Measurements from ENCODE around the gene IFNL2.

Gene IFNL2

GRCh38 chr19:39275578-39275977 lies 7.4 kb downstream of the IFNL2 start:
- H3K36me3 ChIP-seq (ENCODE audit: insufficient read depth, low read length) = no peaks in the 10 kb centered on the region
- no peak for DNase-seq (ENCODE audit: low read depth, low spot score)
- TF ChIP-seq POLR2AphosphoS5 (IDR thresholded peaks at IDR 0.05; ENCODE audit: borderline replicate concordance, low read depth, low read length) = no peak
- TF ChIP-seq FOXP2 (optimal IDR thresholded peaks at IDR 0.05; ENCODE audit: control extremely low read depth, extremely low read length, insufficient read depth) = no peak
- no peak for TF ChIP-seq EZH2 (IDR thresholded peaks at IDR 0.05)

GRCh38 chr19:39276740-39277139 lies 8.5 kb downstream of the IFNL2 start:
- DNase-seq (ENCODE audit: low read depth, low spot score) = no peak
- TF ChIP-seq POLR2AphosphoS5 (IDR thresholded peaks at IDR 0.05; ENCODE audit: borderline replicate concordance, low read depth, low read length) = no peak
- no peak for TF ChIP-seq FOXP2 (optimal IDR thresholded peaks at IDR 0.05; ENCODE audit: control extremely low read depth, extremely low read length, insufficient read depth)
- no peak for TF ChIP-seq EZH2 (IDR thresholded peaks at IDR 0.05)
- Histone ChIP-seq H3K36me3 (ENCODE audit: insufficient read depth, low read length) (no peaks in the 10 kb centered on the region), H3K9me3 (ENCODE audit: low read depth, low read length) (no peaks in the 10 kb centered on the region), H3K9ac (ENCODE audit: insufficient read length) (no peak overlapping the region), H3K4me3 (no peak overlapping the region), H3K27ac (no peak overlapping the region)

More at GRCh38 chr19:39275578-39275977, 7.4 kb downstream of the IFNL2 start:
- no peaks in the 10 kb centered on the region for H3K9me3 ChIP-seq (ENCODE audit: low read depth, low read length)
- no peak overlapping the region for H3K27ac ChIP-seq
- no peak overlapping the region for H3K4me3 ChIP-seq
- H3K9ac ChIP-seq (ENCODE audit: insufficient read length) = no peak overlapping the region

- DNase-seq (ENCODE audit: low read depth, low spot score) = no peak
- no peak for TF ChIP-seq POLR2AphosphoS5 (IDR thresholded peaks at IDR 0.05; ENCODE audit: borderline replicate concordance, low read depth, low read length)
Observed at GRCh38 chr19:39277598-39277997, 9.4 kb downstream of the IFNL2 start.

GRCh38 chr19:39282021-39282420 lies 13.8 kb downstream of the IFNL2 start:
- Histone ChIP-seq H3K4me3 (no peak overlapping the region), H3K36me3 (ENCODE audit: insufficient read depth, low read length) (no peaks in the 10 kb centered on the region), H3K27ac (no peak overlapping the region), H3K9me3 (ENCODE audit: low read depth, low read length) (no peaks in the 10 kb centered on the region), H3K9ac (ENCODE audit: insufficient read length) (no peak overlapping the region)
- TF ChIP-seq EZH2 (IDR thresholded peaks at IDR 0.05) (no peak), POLR2AphosphoS5 (IDR thresholded peaks at IDR 0.05; ENCODE audit: borderline replicate concordance, low read depth, low read length) (no peak)
- no peak for DNase-seq (ENCODE audit: low read depth, low spot score)

More at GRCh38 chr19:39277598-39277997, 9.4 kb downstream of the IFNL2 start:
- no peak overlapping the region for H3K9ac ChIP-seq (ENCODE audit: insufficient read length)
- H3K36me3 ChIP-seq (ENCODE audit: insufficient read depth, low read length) = no peaks in the 10 kb centered on the region
- no peak overlapping the region for H3K4me3 ChIP-seq
- H3K9me3 ChIP-seq (ENCODE audit: low read depth, low read length) = no peaks in the 10 kb centered on the region
- no peak overlapping the region for H3K27ac ChIP-seq

- no peak for TF ChIP-seq FOXP2 (optimal IDR thresholded peaks at IDR 0.05; ENCODE audit: control extremely low read depth, extremely low read length, insufficient read depth)
- TF ChIP-seq POLR2AphosphoS5 (IDR thresholded peaks at IDR 0.05; ENCODE audit: borderline replicate concordance, low read depth, low read length) = no peak
- no peak for TF ChIP-seq EZH2 (IDR thresholded peaks at IDR 0.05)
- Histone ChIP-seq H3K9ac (ENCODE audit: insufficient read length) (no peak overlapping the region), H3K4me3 (no peak overlapping the region), H3K27ac (no peak overlapping the region), H3K9me3 (ENCODE audit: low read depth, low read length) (no peaks in the 10 kb centered on the region), H3K36me3 (ENCODE audit: insufficient read depth, low read length) (no peaks in the 10 kb centered on the region)
- DNase-seq (ENCODE audit: low read depth, low spot score) = no peak
Observed at GRCh38 chr19:39284032-39284431, 15.8 kb downstream of the IFNL2 start.

GRCh38 chr19:39293394-39293793 lies 25.2 kb downstream of the IFNL2 start:
- H3K9me3 ChIP-seq (ENCODE audit: low read depth, low read length) = no peaks in the 10 kb centered on the region
- no peak overlapping the region for H3K9ac ChIP-seq (ENCODE audit: insufficient read length)
- H3K36me3 ChIP-seq (ENCODE audit: insufficient read depth, low read length) = no peaks in the 10 kb centered on the region
- no peak overlapping the region for H3K27ac ChIP-seq
- no peak for DNase-seq (ENCODE audit: low read depth, low spot score)
- H3K4me3 ChIP-seq = no peak overlapping the region
- no peak for TF ChIP-seq POLR2AphosphoS5 (IDR thresholded peaks at IDR 0.05; ENCODE audit: borderline replicate concordance, low read depth, low read length)
- TF ChIP-seq EZH2 (IDR thresholded peaks at IDR 0.05) = no peak
- no peak for TF ChIP-seq FOXP2 (optimal IDR thresholded peaks at IDR 0.05; ENCODE audit: control extremely low read depth, extremely low read length, insufficient read depth)

- DNase-seq (ENCODE audit: low read depth, low spot score) = no peak
- TF ChIP-seq FOXP2 (optimal IDR thresholded peaks at IDR 0.05; ENCODE audit: control extremely low read depth, extremely low read length, insufficient read depth) (no peak), EZH2 (IDR thresholded peaks at IDR 0.05) (no peak), POLR2AphosphoS5 (IDR thresholded peaks at IDR 0.05; ENCODE audit: borderline replicate concordance, low read depth, low read length) (no peak)
- Histone ChIP-seq H3K9ac (ENCODE audit: insufficient read length) (no peak within 1 kb of the TSS), H3K9me3 (ENCODE audit: low read depth, low read length) (no peaks in the 10 kb centered on the region), H3K36me3 (ENCODE audit: insufficient read depth, low read length) (no peaks in the 10 kb centered on the region), H3K27ac (no peak within 1 kb of the TSS), H3K4me3 (no peak within 1 kb of the TSS)
Observed at GRCh38 chr19:39296055-39296645, 28.0 kb downstream of the IFNL2 start, which contains the start of gene IFNL1. Gene IFNL1, plus strand, starts transcription at chr19:39296407. Its CDS starts 15 bp downstream, at chr19:39296422.

- Histone ChIP-seq H3K36me3 (ENCODE audit: insufficient read depth, low read length) (no peaks in the 10 kb centered on the region), H3K9ac (ENCODE audit: insufficient read length) (no peak overlapping the region), H3K9me3 (ENCODE audit: low read depth, low read length) (no peaks in the 10 kb centered on the region), H3K4me3 (no peak overlapping the region), H3K27ac (no peak overlapping the region)
- TF ChIP-seq FOXP2 (optimal IDR thresholded peaks at IDR 0.05; ENCODE audit: control extremely low read depth, extremely low read length, insufficient read depth) (no peak), POLR2AphosphoS5 (IDR thresholded peaks at IDR 0.05; ENCODE audit: borderline replicate concordance, low read depth, low read length) (no peak), EZH2 (IDR thresholded peaks at IDR 0.05) (no peak)
- no peak for DNase-seq (ENCODE audit: low read depth, low spot score)
Observed at GRCh38 chr19:39296906-39297305, 28.7 kb downstream of the IFNL2 start.
